KOPT-K1 (cell line): ENCODE results near the gene DHRSX.
A peak's percentile ranks its signal among the peaks of the same experiment; 100 is the strongest.
"Not testable (repeated sequence)": the region's sequence is repeated elsewhere in the genome, so short reads cannot be mapped to it uniquely, and the experiment has no call there.

Experiments
- H3K27ac ChIP-seq: fragments of 200-600 bp; sonication (generic); 2 replicates; pipeline ENCODE4 v1.5.1; 2016; ENCODE audit warnings: antibody characterized with exemption, mild to moderate bottlenecking, low read depth, low read length; ENCODE audit not compliant: poor library complexity, severe bottlenecking
- H3K36me3 ChIP-seq: fragments of 200-600 bp; sonication (generic); 2 replicates; pipeline ENCODE4 v1.5.1; 2017; ENCODE audit warnings: antibody characterized with exemption, mild to moderate bottlenecking, low read length, moderate library complexity; ENCODE audit not compliant: insufficient read depth
- H3K9me3 ChIP-seq: fragments of 200-600 bp; sonication (generic); 2 replicates; pipeline ENCODE4 v1.5.1; 2017; ENCODE audit warnings: antibody characterized with exemption, low read length, mild to moderate bottlenecking; ENCODE audit not compliant: insufficient read depth, poor library complexity, severe bottlenecking

Gene DHRSX

DNA sequence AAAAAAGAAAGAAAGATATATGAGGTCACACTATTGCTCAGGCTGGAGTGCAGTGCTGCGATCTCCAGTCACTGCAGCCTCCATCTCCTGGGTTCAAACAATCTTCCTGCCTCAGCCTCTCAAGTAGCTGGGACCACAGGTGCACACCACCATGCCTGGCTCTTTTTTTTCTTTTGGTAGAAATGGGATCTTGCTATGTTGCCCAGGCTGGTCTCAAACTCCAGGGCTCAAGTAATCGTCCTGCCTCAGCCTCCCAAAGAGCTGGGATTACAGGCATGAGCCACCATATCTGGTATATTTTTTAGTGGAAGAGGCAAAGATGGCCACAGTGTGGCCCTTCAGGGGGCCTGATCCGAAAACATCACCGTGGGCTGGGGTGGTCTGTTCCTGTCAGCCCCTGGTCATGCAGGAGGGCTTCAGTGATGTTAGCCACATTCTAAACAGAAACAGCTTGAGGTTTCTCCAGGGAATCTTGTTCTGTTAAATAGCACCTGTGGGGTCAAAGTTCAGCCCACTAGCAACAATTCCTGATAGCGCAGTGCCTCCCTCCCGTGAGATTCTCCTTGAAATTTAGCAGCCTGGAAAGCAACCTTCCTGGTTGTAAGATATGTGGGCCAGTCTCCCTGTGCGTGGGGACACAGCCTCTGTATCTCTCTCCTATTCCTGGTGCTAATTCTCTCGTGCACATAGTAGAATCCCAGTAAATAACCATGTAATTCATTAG lies 7.3 kb upstream of the DHRSX start:
- no peak overlapping the region for H3K27ac ChIP-seq
- no peaks in the 10 kb centered on the region for H3K36me3 ChIP-seq
- H3K9me3 ChIP-seq = no peaks in the 10 kb centered on the region

DNA sequence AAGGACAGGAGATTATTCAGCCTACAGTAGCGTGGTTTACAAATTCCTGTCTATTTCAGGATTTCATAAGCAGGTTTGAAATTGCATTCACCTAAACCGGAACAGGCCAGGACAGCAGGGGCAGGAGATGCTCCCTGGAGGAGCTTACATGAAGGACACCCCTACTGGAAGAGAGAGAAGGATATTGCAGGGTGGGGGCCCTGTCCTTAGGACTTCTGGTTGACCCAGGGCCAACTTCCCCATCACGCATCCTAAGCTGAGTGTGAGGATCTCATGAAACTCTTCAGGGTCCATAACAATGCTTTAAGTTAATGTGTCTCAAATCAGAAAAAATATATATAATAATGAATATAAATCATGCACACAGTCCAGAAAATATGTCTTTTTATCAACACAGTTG lies 6.4 kb upstream of the DHRSX start:
- no peaks in the 10 kb centered on the region for H3K36me3 ChIP-seq

DNA sequence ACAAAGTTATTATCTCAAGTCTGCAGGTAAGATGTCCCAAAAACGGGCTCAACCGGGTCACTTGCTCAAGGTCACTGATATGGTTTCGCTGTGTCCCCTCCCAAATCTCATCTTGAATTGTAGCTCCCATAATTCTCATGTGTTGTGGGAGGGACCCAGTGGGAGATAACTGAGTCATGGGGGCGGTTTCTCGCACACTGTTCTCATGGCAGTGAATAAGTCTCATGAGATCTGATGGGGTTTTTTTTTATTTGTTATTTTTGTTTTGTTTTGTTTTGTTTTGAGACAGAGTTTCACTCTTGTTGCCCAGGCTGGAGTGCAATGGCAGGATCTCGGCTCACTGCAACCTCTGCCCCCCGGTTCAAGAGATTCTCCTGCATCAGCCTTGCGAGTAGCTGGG lies 4.6 kb upstream of the DHRSX start:
- H3K9me3 ChIP-seq, H3K36me3 ChIP-seq, H3K27ac ChIP-seq: not testable (repeated sequence)

More for the DNA sequence above, 6.4 kb upstream of the DHRSX start:
- H3K27ac ChIP-seq = no peak overlapping the region
- H3K9me3 ChIP-seq = no peaks in the 10 kb centered on the region

DNA sequence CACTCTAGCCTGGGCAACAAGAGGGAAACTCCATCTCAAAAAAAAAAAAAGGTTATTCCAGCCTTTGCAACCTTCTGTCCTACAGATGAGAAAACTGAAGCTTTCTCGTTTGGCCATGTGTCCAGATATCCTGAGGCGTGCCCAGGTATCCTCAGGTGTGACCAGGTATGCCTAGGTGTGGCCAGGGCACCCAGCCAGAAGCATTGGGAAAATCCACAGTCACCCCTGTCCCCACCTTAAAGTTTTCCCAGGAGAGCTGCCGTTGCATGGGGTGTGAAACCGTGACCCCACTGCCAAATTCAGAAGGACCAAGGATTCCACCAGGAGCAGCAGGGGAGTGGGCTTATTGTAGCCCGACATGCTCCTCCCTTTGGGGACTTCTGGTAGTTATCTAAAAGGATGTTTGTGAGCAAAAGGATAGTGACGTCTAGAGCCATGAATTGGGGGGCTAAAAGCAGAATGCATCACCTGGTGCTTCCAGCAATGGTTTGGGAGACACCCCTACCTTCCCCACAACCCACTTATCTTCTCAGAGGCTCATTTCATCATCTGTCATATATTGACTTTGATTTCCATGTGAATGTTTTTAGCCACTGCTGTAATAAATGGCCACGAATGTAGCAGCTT lies 4.0 kb upstream of the DHRSX start:
- no peaks in the 10 kb centered on the region for H3K36me3 ChIP-seq

DNA sequence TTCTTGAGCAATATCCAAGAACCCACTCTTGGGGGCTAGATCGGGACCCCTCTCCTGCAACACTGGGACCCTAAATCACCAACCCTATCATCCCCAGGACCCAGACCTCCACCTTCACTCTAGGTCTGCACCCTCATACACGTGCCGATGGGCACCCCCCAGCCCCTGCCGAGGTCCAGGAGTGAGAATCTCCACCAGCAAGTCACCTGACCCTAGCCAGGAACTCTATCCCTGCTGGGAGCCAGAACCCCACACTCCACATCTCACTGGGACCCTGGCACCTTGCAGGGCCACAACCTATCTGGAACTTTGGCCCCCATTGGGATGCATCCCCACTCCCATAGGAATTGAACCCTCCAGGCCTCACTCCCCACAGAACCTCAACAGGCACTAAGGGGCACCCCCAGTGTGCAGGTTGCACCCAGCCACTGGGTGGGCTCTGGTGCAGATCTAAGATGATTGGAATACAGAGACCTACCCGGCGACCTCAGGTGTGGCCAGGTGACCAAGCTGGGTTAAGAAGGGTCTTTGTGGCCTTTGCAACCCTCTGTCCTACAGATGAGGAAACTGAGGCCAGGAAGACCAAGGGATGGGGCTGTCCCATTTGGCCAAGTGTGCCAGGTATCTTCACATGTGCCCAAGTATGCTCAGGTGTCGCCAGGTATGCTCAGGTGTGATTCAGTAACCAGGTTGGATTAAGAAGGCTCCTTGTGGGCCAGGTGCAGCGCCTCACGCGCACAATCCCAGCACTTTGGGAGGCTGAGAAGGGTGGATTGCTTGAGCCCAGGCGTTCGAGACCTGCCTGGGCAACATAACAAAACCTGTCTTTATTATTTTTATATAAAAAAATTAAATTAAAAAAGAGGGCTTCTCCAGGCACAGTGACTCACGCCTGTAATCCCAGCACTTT lies 3.1 kb upstream of the DHRSX start:
- H3K9me3 ChIP-seq = no peaks in the 10 kb centered on the region
- H3K36me3 ChIP-seq = no peaks in the 10 kb centered on the region
- H3K27ac ChIP-seq = no peak overlapping the region

More for the DNA sequence above, 4.0 kb upstream of the DHRSX start:
- Histone ChIP-seq H3K9me3 (no peaks in the 10 kb centered on the region), H3K27ac (no peak overlapping the region)

DNA sequence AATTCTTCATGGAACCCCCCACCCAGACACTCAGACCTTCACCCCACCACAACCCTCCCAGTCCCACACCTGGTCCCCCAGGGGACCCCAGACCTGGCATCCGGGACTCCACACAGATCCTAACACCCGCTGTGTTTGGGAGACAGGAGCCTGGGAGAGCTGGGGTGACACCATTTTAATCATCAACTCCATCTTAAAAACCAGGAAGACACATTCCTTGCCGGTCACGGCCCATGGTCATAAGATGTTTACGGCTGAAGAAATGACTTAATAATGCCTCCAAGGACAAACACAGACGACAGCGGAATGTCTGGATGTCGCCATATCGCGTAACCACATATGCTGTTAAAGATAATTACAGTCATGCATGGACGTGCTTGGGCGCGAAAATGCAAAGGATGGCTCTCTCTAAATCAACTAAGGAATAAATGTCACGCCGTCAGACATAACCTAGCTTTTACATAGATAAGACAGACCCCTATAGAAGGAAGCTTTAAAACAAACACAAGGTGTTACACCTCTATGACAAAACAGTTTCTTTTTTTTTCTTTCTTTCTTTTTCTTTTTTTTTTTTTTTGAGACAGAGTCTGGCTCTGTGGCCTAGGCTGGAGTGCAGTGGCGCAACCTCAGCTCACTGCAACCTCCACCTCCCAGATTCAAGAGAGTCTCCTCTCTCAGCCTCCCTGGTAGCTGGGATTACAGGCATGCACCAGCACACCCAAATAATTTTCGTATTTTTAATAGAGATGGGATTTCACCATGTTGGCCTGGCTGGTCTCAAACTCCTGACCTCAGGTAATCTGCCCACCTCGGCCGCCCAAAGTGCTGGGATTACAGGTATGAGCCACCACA lies 2.1 kb upstream of the DHRSX start:
- no peak overlapping the region for H3K27ac ChIP-seq
- no peaks in the 10 kb centered on the region for H3K9me3 ChIP-seq
- peaks cover 8% of the 10 kb centered on the region for H3K36me3 ChIP-seq

DNA sequence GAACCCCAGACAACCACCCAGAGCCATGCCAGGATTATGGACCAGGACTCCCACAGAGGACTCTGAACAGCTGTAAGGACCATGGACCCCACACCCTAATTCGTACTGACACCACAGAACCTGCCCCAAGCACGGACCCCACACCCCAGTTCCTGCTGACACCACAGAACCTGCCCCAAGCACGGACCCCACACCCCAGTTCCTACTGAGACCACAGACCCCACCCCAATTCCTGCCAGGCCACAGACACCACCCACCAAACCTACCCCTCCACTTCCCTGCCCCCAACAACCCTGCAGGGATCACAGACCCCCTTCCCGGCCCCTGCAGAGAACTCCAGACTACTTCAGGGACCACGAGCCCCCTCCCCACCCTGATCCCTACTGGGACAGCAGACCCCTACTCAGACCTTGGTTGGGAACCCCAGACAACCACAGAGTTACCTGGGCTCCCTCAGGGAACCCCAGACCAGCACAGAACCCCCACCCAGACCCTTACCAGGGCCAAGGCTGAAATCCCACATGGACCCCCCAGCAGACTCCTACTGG lies 1.4 kb upstream of the DHRSX start:
- no peaks in the 10 kb centered on the region for H3K9me3 ChIP-seq
- H3K36me3 ChIP-seq = peaks cover 15% of the 10 kb centered on the region
- H3K27ac ChIP-seq = no peak overlapping the region

DNA sequence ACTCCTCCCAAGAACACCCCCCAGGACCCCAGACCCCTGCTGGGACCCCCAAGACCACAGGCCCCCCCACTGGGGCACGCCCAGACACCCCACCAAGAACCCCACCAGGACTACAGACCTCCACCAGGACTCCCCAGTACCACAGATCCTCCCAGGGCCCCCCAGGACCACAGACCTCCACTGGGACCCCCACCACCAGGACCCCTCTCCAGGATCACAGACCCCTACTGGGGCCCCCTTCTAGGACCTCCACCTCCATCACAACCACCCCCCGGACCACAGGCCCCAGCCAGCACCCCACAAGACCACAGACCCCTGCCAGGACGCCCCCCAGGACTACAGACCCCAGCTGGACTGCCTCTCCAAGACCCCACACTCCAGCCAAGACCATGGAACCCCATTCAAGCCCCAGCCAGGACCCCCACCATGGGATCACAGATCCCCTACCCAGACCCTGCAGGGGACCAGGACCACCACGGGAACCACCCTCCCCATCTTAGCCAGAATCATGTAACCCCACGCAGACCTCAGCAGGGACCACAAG lies 855 bp upstream of the DHRSX start:
- Histone ChIP-seq H3K36me3 (peaks cover 19% of the 10 kb centered on the region), H3K27ac (no peak overlapping the region), H3K9me3 (no peaks in the 10 kb centered on the region)

DNA sequence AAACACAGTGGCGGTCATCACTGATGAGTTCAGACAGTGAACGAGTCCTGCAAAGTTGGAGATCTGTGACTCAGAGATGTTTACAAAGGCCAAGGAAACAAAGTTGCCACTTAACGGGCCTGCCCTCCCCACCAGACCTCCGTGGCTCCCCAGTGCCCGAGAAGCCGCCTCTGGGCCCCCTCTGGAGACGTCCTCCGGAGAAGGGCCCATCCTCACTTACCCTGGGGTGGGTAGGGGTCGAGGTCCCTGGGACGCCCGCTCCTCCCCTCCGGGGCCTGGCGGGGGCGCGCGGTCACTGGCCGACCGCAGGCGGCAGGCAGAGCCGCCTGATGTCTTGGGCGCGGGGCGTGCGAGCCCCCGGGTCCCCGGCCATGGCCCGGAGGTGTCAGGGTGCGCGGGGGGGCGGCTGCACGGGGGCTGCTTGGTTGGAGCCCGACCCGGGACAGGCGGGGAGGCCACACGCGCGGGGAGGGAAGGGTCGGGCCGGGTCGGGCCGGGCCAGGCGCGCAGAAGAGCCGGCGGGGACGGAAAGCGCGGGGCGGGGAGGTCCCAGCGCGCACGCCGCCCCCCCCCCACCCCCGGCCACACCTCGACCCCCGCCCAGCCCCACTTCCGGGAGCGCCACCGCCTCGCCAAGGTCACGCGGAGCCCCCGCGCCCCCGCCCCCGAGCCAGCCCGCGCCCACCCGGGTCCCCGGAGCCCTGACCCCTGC lies 529 bp downstream of the DHRSX start:
- Histone ChIP-seq H3K9me3 (no peaks in the 10 kb centered on the region), H3K27ac (peak overlapping the region; percentile 83), H3K36me3 (peaks cover 32% of the 10 kb centered on the region)

DNA sequence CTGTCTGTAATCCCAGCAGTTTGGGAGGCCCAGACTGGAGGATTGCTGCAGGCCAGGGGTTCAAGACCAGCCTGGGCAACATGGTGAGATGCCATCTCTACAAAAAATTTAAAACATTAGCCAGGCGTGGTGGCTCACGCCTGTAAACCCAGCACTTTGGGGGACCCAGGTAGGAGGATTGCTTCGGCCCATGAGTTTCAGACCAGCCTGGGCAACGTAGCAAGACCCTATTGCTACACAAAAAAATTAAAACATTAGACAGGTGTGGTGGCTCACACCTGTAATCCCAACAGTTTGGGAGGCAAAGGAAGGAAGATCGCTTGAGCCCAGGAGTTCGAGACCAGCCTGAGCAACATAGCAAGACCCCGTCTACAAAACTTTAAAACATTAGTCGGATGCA lies 1.3 kb downstream of the DHRSX start:
- Histone ChIP-seq H3K9me3 (no peaks in the 10 kb centered on the region), H3K36me3 (peaks cover 33% of the 10 kb centered on the region), H3K27ac (peak overlapping the region; percentile 83)

DNA sequence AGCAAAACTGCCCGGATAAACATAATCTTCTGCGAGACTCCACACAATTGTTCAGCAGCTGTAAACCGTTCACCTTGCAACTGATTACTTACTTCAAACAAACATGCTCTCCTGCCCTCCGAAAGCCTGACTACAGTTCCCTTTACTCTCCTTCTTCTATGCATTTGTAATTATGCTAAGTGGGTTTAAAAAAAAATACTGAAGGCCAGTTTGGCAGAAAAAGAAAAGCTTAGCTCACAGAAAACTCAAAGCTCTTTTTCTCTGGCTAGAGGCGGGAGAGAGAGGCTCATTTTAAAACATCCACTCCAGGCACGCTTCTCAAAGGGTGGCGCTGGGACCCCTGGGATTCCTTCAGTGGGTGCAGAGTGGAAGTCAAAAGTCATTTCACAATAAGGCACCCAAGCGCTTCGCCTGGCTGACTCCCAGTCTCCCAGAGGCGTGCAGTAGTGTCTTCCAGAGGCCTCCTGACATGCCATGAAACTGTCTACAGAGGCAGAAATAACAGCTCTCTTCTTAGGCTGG lies 1.9 kb downstream of the DHRSX start:
- Histone ChIP-seq H3K36me3 (peaks cover 33% of the 10 kb centered on the region), H3K27ac (peak overlapping the region; percentile 1), H3K9me3 (no peaks in the 10 kb centered on the region)

DNA sequence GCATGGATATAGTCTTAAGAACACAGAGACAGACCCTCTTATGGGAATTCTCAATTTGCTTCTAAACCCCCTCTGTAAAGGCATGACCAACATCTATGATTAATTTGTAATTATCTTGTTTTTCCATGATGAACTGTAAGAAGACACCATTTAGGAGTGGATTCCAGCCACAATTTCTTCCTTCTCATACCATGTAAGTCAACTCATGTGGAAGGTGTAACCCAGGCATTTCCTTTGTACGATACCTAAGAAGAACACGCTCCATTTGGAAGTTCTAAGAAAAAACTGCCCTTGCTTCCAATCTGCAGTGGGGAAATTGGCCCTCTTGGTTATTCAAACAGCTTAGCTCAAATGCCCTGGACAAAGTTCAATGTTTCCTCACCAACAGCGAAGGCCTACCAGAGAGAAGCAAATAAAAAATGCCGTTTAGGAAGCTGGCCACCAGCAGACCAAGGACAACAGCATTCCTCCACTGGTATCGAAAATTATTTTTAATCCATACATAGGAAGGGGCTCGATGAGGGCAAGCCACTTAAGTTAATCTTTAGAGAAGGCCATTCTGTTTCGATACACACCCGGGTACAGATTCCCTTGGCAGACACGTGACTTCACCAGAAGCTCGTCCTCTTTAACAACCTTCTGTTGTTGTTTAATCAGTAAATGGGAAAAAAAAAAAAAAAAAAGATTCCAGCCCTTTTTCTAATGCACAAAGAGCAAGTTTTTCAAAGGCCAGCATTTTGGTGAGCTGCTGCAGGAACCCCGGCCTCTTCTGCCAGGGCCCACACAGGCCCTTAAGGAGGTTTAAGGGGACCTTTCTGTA lies 2.6 kb downstream of the DHRSX start:
- Histone ChIP-seq H3K36me3 (peaks cover 33% of the 10 kb centered on the region), H3K27ac (peak overlapping the region; percentile 1), H3K9me3 (no peaks in the 10 kb centered on the region)

DNA sequence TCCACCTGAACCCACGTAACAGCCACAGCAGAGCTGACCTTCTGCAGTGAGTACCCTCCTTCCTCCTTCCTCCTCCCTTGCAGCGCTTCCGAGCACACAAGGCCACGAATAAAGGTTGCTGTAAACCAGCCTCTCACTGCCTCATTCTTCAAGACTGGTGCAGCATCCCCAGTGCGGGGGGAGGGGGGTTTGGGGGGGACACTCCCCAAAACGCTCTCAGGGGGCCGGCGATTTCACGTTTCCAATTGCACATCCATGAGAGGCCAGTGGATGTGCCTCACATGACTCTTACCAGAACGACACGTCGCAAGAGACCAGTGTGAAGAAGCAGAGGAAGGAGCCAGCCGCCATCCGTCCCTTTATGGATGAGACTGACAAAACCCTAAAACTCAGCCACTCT lies 5.2 kb downstream of the DHRSX start:
- Histone ChIP-seq H3K9me3 (no peaks in the 10 kb centered on the region), H3K36me3 (peaks cover 47% of the 10 kb centered on the region), H3K27ac (no peak overlapping the region)
